Measurements from ENCODE around the gene AJM1. TPM values are rescaled to one million over a fixed set of nuclear protein-coding genes. Genes with fewer than 3 reads are reported as not detected.

Gene AJM1
- total RNA-seq, 4 donors from 2014 or later = 0.33 to 3.0 (median 0.48) TPM

DNA sequence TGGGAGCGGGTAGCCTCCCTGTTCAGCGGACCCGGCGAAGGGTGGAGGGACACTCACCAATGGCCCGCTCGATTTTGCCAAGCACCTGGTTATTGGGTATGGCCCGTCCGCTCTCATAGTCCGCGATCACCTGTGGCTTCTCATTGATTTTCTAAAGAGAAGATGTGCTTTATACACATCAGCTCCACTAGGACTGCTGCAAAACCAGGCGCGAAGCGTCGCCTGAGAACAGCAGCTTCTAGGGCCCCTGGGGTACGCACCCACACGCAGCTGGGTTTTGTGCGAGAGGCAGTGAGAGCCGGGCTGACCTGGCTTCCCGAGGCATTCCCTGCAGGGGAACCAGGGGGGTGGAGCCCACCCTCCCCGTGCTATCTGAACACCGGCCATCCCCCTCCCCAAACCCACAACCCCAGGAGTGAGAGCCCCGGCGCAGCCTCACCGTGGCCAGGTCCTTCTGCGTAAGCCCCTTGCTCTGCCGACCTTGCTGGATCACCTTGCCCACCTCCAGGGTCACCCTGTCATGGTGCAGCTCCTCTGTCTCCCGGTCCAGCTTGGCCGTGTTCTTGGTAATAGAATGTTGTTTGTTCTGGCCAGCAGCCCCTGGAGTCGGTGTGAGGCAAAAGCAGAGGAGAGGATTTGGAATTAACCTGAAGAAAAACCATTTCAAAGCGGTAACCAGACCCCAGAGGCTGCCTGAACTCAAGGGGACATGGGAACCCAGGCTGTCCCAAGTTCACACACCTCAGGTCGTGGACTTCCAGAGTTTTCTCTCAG is 20.8 kb downstream of the AJM1 start:
- TF ChIP-seq, protein P1, sequence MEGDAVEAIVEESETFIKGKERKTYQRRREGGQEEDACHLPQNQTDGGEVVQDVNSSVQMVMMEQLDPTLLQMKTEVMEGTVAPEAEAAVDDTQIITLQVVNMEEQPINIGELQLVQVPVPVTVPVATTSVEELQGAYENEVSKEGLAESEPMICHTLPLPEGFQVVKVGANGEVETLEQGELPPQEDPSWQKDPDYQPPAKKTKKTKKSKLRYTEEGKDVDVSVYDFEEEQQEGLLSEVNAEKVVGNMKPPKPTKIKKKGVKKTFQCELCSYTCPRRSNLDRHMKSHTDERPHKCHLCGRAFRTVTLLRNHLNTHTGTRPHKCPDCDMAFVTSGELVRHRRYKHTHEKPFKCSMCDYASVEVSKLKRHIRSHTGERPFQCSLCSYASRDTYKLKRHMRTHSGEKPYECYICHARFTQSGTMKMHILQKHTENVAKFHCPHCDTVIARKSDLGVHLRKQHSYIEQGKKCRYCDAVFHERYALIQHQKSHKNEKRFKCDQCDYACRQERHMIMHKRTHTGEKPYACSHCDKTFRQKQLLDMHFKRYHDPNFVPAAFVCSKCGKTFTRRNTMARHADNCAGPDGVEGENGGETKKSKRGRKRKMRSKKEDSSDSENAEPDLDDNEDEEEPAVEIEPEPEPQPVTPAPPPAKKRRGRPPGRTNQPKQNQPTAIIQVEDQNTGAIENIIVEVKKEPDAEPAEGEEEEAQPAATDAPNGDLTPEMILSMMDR (IDR thresholded peaks at IDR 0.05; ENCODE audit: low read depth) = no peak

DNA sequence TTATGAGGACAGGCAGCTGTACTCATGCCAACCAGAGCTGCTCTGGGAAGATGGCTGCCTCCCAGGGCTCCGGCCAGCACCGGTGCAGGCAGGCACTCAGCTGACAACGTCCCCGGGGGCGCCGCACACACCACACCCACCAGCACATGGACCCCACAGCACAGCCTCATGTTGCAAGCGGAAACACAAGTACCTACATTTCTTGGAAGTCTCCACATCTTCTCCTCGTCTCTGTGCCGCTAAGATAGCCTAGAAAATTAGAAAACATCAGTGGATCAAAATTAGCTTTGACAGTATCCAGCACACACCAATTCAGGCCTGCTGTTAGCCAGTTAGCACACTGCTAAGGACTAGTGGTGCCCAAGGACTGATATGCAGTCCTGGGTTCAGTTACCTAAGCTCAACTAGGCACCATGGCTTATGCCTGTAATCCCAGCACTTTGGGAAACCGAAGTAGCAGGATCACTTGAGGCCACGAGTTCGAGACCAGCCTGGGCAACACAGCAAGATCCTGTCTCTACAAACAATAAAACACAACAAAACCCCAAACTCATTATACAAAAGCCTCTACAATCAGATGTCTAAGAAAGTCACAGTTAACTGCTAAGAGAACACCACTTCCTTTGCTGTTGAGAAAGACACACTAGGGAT is 21.5 kb downstream of the AJM1 start:
- TF ChIP-seq, protein P1 (IDR thresholded peaks at IDR 0.05; ENCODE audit: low read depth) = no peak

DNA sequence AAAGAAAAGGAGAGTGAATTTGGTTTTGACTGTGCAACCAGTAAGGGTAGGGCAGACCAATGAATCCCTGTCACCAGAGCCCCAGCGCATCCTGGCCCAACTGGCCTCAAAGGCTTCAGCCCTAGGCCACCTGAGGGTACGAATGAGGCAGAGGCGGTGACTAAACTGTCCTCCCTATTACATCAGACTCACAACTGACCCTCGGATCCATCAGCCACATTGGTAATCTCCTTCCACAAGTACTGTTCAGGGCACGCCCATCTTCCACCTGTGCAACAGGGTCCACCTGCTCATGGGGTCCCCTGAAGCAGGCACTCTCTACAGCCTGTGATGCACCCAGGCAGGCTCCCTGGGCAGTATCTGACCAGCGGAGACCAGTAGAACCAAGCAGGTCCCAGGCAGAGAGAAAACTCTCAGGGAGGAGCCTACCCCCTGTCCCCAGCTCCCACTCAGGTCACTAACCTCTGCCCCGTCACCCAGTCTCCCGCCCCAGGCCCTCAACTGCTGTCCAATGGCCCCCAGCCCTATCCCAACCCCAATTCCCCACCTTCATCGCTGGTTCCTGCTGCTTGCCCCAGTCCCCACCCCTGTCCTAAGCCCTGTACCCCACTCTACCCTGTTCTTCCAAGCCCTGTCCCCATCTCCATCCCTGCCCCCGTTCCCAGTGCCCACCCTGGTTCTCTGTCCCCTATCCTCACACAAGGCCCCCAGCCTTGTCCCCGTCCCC is 22.9 kb downstream of the AJM1 start:
- TF ChIP-seq, protein P1 (IDR thresholded peaks at IDR 0.05; ENCODE audit: low read depth) = no peak

DNA sequence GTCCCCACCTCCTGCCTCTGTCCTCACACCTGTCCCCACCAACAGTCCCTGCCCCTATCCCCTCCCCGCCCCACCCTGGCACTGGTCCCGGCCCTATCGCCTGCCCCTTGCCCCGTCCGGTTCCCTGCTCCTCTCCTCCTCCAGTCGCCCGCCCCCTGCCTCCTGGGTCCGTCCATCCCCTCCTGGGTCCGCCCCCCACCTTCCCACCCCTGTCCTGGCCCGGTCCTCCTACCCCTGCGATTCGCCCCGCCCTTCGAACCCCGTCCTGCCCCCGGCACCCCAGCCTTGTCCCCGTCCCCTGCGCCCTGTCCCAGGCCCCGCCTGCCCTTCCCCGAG is 23.5 kb downstream of the AJM1 start:
- TF ChIP-seq, protein P1 (IDR thresholded peaks at IDR 0.05; ENCODE audit: low read depth) = no peak

DNA sequence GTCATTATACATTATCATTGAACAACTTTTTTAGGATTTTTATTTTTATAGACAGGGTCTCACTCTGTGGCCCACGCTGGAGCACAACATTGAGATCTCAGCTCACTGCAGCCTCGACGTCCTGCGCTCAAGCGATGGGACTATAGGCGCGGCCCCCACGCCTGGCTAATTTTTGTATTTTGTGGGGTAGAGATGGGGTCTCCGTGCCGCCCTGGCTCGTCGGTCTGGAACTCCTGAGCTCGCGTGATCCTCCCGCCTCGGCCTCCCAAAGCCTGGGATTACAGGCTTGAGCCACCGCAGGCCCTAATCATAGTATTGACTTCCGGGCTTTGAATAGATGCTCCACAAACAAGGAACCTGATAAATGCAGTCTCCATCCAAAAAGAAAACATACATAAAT is 25.2 kb downstream of the AJM1 start:
- TF ChIP-seq, protein P1 (IDR thresholded peaks at IDR 0.05; ENCODE audit: low read depth) = no peak

DNA sequence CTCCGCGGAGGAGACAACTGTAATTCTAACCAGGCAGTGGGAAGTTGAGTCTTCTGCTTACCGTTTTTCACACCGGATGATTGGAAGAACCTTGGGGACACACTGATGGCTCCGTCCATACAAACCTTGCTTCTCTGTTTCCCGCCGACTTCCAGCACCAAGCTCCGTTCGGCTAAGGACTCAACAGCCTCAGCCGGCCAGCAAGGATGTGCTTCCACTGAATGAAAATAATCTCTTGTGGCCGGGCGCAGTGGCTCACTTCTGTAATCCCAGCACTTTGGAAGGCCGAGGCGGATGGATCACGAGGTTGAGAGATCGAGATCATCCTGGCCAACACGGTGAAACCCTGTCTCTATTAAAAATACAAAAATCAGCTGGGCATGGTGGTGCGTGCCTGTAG is 25.6 kb downstream of the AJM1 start:
- TF ChIP-seq, protein P1 (IDR thresholded peaks at IDR 0.05; ENCODE audit: low read depth) = no peak

DNA sequence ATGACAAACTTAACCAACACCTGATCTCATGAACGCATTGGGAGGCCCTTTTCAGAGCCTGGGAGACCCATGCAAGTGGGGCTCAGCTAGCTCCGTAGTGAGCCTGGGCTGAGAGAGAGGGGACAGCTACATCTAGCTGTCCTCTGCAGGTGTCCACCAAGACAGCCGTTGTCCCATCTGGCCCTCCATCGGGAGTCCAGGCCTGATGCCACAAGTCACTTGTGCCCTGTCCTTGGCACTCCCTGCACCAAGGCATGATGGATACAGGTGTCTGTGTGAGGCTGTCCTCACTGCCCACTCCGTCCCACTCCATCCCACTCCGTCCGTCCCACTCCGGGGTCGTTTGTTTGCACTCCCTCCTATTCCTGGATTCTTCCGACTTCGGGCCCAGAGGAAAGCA is 26.4 kb downstream of the AJM1 start:
- TF ChIP-seq, protein P1 (IDR thresholded peaks at IDR 0.05; ENCODE audit: low read depth) = no peak
